Epithelial cell of esophagus (primary cell): ENCODE measurements around the gene RPS14.
A peak's percentile ranks its signal among the peaks of the same experiment; 100 is the strongest.

ENCODE experiments used
- DNase-seq: peaks from one replicate; pipeline ENCODE4 v3.0.0; 2010; ENCODE audit warnings: low read depth
- H3K4me3 ChIP-seq: 2 replicates; pipeline ENCODE4 v1.5.1; 2011; ENCODE audit warnings: mild to moderate bottlenecking, low read length, control low read depth
- CTCF ChIP-seq: IDR thresholded peaks from 2 replicates; pipeline ENCODE4 v1.5.1; 2011; ENCODE audit warnings: low read depth, mild to moderate bottlenecking, low read length, control low read depth, inconsistent platforms; ENCODE audit not compliant: insufficient read depth; ENCODE audit errors: missing control alignments

Gene RPS14

DNA sequence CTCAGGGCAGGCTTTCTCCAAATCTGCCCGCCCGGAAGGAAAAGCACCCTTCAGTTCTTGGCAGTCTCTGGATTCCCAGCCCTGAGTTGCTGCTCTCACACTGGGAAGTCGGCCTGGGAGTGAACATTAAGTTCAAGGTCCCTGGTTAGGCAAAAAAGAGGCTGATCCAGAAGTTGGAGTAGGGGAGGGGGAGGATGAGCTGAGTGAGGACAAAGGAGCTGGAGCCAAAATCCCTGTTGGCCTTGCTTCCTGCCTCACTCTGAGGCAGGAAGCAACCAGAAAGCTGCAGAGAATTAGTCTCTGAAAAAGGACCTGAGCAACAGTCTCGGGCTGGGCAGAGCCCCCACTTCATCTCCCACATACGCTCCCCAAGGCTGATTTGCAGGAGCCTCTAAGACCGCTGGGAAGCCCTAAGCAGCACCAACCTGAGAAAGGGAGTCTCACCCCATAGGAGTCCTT lies 15.0 kb upstream of the RPS14 start:
- TF ChIP-seq CTCF = no peak
- no peak overlapping the region for H3K4me3 ChIP-seq
- DNase-seq = no peak

GRCh38 chr5:150461231-150461630 lies 11.7 kb upstream of the RPS14 start:
- no peak for TF ChIP-seq CTCF
- no peak overlapping the region for H3K4me3 ChIP-seq
- no peak for DNase-seq

- no peak for DNase-seq
- no peak overlapping the region for H3K4me3 ChIP-seq
- TF ChIP-seq CTCF = no peak
These were observed 11.2 kb upstream of the RPS14 start for GRCh38 chr5:150460781-150461180.

DNA sequence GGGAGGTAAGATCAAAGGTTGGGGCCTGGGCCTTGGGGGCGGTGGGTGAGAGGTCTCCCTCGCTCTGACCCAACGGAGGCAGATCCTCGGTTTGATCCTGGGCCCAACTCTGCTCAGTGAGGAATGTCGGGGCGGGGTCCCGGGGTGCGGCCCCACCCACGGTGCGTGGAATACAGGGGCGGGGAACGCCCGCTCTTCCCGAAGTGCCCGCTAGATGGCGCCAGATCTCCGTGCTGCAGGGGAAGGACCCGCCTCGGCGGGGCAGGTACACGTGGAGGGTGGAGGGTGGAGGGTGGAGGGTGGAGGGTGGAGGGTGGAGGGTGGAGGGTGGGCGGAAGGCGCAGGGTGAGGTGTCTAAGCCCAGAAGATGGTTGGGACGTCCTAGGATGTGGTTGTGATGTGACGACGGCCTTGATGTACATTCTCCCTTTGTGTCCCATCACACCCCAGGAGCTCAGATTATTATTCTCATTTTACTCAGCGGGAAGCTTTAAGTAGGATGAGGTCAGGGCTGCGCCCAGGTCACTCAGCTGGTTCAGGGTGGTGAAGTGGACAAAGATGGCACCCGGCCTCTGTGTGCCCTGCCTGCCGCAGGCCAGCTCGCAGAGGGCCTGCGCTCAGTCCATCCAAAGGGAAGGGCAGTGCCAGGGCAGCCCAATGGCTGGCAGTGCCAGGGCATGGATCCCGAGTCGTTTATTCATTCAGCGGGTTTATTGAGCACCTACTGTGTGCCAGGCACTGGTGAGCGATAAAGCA lies 9.4 kb upstream of the RPS14 start:
- no peak overlapping the region for H3K4me3 ChIP-seq
- peak; percentile 64 for DNase-seq
- TF ChIP-seq CTCF = peak; percentile 75

DNA sequence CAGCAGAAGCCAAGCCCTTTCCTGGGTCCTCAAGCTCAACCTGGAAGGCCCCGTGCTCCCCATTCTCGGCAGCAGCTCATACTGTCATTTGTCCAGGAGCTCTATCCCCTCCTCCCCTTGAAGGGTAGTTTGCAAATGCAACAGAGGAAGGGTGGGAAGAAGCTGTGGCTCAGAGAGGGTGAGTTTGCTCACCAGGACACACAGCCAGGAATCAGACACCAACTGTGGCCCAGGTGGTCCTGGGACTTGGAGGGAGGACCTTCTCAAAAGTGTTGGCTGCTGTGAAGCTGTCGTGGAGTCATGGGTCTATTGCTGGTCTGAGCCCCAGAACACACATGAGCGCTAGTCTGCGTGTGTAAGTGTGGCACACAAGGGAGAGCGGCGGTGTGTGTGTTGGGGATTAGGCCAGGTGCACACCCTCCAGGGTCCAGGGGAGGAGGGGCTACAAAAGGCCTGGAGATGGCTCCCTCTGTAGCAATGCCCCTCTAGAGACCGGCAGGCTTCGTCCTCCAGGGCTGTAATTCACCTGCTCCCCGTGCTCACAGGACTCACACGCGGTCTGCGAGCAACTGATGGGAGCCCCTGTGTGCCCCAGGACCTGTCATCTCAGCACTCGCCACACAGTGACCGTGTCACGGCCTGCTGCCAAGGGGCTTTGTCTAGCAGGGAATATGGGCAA lies 8.2 kb upstream of the RPS14 start:
- no peak overlapping the region for H3K4me3 ChIP-seq
- DNase-seq = no peak
- TF ChIP-seq CTCF = no peak

DNA sequence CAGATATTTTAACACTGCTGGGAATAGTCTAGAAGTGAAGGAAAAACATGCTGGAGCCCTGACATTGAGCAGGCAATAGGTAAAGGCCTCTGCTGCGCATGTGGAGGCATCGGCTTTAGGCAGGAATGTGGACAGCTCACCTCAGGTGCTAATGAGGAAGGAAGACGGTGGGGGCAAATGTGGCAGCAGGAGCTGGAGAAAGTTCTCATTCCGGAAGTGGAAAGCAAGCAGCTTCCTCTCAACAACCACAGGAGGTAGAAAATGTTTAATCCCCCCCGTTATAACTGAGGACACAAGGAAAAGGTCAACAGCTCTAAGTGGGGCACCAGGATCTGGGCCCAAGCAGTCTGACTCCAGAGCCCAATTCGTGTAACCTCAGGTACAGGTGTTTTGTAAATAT lies 7.6 kb upstream of the RPS14 start:
- no peak for TF ChIP-seq CTCF
- DNase-seq = peak; percentile 45
- no peak overlapping the region for H3K4me3 ChIP-seq
